Stimulated activated CD8-positive, alpha-beta memory T cell treated with anti-CD3 and anti-CD28 coated beads, Interleukin-7, amount 100 ng/mL, for 48 hours (primary cell): ENCODE results near the gene GYPC.

ENCODE experiments used
- DNase-seq, 2 donors: peaks; one replicate each; pipeline ENCODE4 v3.0.0-alpha.2; 2020; ENCODE audit warnings: low read depth in 1 of 2; ENCODE audit errors: extremely low read depth in 1 of 2

Gene GYPC

DNA sequence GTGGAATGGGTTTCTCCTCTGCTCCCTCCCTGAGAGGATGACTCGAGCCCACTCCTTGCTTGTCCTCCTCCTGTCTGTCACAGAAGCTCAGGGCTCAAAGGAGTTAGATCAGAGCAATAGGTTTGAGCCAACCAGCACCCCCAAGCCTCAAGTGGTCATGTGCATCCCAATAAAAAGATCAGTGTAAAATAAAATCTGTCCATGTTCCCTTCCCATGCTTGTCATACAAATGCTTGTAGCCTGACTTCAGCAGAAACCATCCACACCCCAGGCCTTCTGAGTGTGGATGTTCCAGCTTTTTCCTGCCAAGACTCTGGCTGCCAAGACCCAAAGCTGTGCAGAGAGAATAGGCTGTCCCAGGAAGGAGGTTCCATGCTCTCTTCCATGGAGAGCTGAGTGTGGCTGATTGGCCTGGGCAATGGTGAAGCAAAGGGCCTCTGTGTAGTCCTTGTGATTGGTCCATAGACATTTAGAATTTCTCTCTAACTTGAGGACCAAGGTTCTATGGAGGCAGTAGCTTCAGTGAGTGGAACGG, 67.4 kb downstream of the GYPC start:
- no peak for DNase-seq

DNA sequence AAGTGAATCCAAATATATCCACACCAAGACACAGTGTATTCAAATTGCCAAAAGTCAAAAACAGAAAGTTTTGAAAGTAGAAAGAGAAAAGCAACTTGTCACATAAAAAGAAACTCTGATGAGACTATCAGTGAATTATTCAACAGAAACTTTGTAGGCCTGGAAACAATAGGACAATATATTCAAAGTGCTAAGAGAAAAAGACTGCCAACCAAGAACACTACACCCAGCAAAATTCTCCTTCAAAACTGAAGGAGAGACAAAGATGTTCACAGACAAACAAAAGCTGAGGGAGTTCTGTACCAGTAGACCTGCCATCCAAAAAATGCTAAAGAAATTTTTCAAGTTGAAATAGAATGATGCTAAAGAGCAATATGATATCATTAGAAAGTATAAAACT, 69.6 kb downstream of the GYPC start:
- DNase-seq, result no peak

DNA sequence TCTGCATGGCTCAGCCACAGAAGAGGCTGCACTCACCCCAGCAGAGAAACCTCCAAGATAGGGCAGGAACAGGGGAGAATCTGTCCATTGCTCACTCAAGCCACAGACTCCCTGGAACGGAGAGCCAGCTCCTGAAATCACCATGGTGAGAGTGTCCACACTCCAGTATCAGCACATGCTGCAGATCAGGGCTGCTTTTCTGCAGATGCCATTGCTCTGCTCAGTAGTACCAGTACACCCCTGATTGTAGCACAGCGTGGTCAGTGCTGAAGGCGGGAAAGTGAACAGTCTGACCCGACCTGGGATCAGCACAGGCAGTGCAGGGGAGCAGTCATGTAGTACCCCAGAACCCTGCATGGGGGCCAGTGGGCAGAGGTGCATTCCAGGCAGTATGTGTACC, 73.9 kb downstream of the GYPC start:
- DNase-seq, result no peak

DNA sequence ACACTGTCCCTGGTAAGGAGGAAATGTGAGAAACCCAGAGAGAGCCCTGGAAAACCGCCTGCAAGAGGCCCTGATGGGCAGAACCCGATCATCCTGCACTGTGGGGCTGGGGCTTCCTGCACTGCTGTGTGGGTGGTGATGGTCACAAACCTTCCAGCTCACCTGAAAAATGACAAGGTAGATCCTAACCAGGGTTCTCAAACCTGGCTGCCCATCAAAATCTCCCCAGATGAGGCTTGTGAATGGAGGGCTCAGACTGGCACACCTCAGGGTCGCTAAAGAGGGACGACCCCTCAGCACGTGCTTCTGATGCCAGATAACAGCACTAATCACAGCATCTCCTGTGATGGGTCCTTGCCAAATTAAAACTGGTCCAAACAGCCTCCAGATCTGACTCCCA, 74.7 kb downstream of the GYPC start:
- DNase-seq, result no peak

DNA sequence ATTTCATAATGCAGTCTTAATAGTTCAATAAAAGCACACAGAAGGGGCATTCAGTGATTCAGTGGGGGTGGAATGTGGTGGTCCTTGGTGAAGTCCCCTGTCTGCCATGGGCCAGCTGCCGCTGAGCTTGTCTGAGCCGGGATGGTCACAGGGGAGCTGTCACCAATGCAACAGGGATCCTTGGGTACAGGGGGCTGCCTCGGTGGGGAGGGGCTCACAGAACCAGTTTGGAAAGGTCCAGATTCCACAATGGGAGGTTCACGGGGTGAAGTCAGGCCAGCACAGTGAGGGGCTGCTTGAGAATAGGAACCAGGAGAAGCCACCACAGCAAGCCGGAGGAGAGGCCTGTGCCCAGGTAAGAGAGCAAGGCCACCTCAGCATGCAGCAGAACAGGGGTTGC, 75.4 kb downstream of the GYPC start:
- DNase-seq, result no peak

DNA sequence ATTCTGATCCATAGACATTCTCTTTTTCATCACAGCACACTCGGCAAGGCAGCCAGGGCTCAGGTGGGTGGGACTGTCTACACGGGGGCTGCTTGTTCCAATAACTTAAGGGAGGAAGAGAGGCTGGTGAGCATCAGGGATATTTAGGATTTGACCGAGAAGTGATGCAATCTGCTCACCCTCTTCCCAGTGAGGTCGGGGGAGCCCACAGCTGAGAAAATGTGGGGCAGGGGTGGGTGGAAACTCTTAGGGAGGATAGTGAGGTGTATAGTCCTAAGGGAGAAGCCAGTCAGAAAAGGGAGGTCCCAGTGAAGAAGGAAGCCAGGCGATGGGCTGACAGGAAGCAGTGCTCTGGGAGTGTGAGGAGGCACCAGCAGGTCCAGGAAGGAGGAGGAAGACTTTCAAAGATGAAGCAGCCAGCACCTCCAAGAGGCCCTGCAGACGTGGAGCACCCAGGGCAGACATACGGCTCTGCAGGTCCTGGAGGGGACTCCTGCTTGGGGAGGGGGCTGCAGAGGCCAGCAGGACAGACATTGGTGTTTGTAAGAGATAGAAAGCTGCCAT, 76.8 kb downstream of the GYPC start:
- DNase-seq, result no peak

DNA sequence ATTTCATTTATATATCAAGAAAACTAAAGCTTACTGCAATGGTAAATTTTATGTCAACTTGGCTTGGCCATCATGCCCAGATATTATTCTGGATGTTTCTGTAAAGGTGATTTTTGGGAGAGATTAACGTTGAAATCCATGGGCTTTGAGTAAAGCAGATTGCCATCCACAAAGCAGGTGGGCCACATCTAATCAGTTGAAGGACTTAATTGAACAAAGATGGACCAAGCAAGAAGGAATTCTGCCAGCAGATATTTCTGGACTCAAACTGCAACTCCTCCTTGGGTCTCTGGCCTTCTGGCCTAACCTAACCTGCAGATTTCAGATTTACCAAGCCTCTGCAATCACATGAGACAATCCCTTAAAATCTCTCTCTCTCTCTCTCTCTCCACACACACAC, 77.8 kb downstream of the GYPC start:
- DNase-seq, result no peak

DNA sequence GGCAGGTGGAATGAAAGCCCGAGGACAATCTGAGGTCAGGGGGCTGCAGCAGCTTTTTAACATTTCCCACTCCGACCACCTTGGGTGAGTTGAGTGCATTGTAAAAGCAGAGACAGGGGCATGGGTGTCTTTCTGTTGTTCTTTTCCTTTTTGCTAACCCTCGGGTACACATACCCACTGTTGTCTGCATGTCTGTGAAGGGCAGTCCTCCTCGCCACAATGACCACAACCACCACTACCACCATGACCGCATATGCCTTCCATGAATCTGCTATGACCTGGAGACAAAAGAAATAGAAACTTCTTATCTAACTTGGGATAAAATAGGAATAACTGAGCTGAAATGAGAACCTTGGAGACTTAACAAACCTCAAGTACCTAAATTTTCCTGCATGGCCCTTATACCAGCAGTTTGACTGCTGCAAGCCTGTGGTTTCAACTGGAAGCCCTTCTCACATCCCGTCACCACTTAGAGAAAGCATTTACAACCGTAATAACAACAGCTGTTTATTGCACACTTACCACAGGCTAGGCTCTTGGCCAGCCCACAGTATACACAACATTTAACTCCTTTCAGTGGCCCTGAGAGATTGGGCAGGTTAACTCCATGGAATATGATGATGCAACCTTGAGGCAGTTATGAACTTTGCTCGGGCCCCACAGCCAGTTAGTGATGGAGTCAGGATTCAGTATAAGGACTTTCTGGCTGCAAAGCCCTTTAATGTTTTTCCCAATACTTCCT, 80.3 kb downstream of the GYPC start:
- no peak for DNase-seq

DNA sequence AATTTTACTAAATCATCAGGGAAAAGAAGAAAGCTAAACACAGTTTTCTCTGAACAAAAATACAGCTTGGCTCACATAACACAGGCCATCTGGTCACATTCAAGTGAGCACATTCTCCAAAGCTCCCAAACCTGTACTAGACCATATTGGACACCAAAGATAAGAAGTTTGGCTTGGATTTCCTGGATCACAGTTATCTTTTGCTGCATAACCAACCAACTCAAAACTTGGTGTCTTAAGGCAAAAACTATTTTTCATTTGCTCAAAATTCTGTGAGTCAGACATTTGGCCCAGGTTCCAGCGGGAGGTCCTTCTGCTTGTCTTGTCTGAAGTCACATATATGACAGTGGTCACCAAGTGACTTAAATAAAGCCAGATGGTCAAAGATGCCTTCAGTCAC, 83.2 kb downstream of the GYPC start:
- DNase-seq, result no peak

DNA sequence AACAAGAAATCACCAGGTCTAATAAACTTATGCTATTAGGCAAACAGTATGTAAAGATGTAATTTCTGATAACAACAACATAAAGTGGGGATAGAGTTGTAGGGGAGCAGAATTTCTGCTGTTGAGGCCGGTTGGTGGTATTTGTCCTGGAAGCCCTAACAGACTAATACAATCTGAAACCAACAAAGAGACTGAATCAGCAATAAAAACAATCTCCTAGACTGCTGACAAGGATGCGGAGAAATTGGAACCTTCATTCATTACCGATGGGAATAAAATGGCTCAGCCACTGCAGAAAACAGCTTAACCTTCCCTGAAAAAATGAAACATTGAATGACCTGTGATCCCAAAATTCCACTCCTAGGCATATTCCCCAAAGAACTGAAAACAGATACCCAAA, 88.7 kb downstream of the GYPC start:
- DNase-seq, result no peak
